ENCODE results near the gene MCOLN1. TPM values are rescaled to one million over a fixed set of nuclear protein-coding genes. Genes with fewer than 3 reads are reported as not detected.

MCOLN1 gene
- total RNA-seq, 1 experiment from 2014 or later: 2.9 TPM

DNA sequence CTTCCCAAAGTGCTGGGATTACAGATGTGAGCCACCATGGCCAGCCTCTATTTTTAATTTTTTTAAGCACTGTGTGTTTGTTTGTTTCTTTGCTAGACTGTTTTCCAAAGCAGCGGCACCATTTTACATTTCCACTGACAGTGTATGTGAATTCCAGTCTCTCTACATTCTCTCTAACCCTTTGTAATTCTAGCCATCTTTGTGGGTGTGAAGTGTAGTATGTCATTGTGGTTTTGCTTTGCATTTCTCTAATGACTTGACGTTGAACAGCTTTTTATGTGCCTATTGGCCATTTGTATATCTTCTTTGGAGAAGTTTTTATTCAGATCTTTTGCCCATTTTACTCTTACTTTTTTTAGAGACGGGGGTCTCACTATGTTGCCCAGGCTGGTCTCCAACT is 24.7 kb downstream of the MCOLN1 start:
- H3K4me1 ChIP-seq (replicated peaks): no peaks in the 10 kb centered on the region
- H3K27ac ChIP-seq: no peak overlapping the region
- no peak for DNase-seq (ENCODE audit: low read depth in 1 of 2, low spot score in 2 of 2)
- H3K4me3 ChIP-seq: no peak overlapping the region
- H3K9me3 ChIP-seq (replicated peaks): no peaks in the 10 kb centered on the region
- no peaks in the 10 kb centered on the region for H3K27me3 ChIP-seq (replicated peaks)
- H3K36me3 ChIP-seq: peaks cover 23% of the 10 kb centered on the region

- Histone ChIP-seq H3K27ac (no peak overlapping the region), H3K9me3 (replicated peaks) (no peaks in the 10 kb centered on the region), H3K4me3 (no peak overlapping the region), H3K27me3 (replicated peaks) (no peaks in the 10 kb centered on the region), H3K36me3 (peaks cover 18% of the 10 kb centered on the region), H3K4me1 (replicated peaks) (no peaks in the 10 kb centered on the region)
- no peak for DNase-seq (ENCODE audit: low read depth in 1 of 2, low spot score in 2 of 2)
Observed at GRCh38 chr19:7549429-7550148, 27.2 kb downstream of the MCOLN1 start.

- no peaks in the 10 kb centered on the region for H3K9me3 ChIP-seq (replicated peaks)
- no peak overlapping the region for H3K27ac ChIP-seq
- no peak for DNase-seq (ENCODE audit: low read depth in 1 of 2, low spot score in 2 of 2)
- H3K27me3 ChIP-seq (replicated peaks): no peaks in the 10 kb centered on the region
- H3K4me1 ChIP-seq (replicated peaks): no peaks in the 10 kb centered on the region
- H3K36me3 ChIP-seq: peaks cover 23% of the 10 kb centered on the region
- no peak overlapping the region for H3K4me3 ChIP-seq
Observed at GRCh38 chr19:7550169-7550770, 27.8 kb downstream of the MCOLN1 start.

DNA sequence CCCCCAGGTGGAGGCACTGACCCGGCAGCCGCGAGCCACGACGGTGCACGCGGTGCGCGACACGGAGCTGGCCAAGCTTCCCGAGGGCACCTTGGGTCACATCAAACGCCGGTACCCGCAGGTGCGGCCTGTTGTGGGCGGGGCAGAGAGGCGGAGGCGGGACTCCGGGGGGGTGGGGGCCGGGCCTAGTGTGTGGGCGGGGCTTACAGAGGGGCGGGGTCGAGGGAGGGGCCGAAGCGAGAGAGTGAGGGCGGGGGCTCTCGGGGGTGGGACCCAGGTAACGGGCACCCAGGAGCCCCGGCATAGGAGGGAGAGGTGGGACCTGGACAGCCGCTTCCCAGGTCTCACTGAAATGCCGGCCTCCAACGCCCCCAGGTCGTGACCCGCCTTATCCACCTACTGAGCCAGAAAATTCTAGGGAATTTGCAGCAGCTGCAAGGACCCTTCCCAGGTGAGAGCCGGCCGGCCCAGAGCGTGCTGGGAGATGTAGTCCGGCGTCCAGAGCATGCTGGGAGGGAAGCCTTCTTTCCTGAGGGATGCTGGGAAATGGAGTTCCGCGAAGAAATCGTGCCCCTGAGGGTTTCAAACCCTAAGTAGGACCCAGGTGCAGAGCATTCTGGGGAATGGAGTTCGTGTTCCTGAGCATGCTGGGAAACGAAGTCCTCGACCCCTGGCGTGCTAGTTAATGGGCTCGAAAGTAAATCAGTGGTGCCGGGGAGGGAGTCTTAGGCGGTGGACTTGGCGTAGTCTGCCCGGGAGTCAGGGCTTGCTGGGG is 28.8 kb downstream of the MCOLN1 start:
- H3K27me3 ChIP-seq (replicated peaks): no peaks in the 10 kb centered on the region
- H3K9me3 ChIP-seq (replicated peaks): no peaks in the 10 kb centered on the region
- no peak overlapping the region for H3K4me3 ChIP-seq
- H3K36me3 ChIP-seq: peaks cover 28% of the 10 kb centered on the region
- H3K27ac ChIP-seq: no peak overlapping the region
- H3K4me1 ChIP-seq (replicated peaks): no peaks in the 10 kb centered on the region
- DNase-seq (ENCODE audit: low read depth in 1 of 2, low spot score in 2 of 2): no peak

DNA sequence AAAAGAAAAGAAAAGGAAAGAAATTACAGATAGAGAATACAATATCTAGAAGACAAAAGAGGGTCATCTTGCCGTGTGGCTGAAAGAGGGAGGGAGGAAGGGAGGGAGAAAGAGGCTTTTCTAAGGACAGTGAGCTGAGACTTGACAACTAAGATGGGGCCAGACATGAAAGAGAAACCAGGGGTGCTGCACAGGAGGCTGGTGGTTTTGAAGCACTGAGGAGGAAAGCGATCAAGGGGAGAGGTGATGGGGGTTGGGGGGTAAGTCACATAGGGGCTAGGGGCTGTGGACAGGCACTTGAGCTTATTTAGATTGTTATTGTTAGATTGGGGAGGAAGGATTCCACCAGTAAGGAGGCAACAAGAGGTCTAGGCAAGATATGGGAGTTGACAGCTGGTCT is 30.4 kb downstream of the MCOLN1 start:
- H3K27ac ChIP-seq: no peak overlapping the region
- no peaks in the 10 kb centered on the region for H3K4me1 ChIP-seq (replicated peaks)
- H3K9me3 ChIP-seq (replicated peaks): no peaks in the 10 kb centered on the region
- H3K36me3 ChIP-seq: peaks cover 40% of the 10 kb centered on the region
- H3K27me3 ChIP-seq (replicated peaks): no peaks in the 10 kb centered on the region
- DNase-seq (ENCODE audit: low read depth in 1 of 2, low spot score in 2 of 2): no peak
- no peak overlapping the region for H3K4me3 ChIP-seq

GRCh38 chr19:7554565-7554964 is 32.1 kb downstream of the MCOLN1 start:
- Histone ChIP-seq H3K36me3 (peaks cover 50% of the 10 kb centered on the region), H3K27ac (no peak overlapping the region), H3K27me3 (replicated peaks) (no peaks in the 10 kb centered on the region), H3K4me1 (replicated peaks) (no peaks in the 10 kb centered on the region), H3K9me3 (replicated peaks) (no peaks in the 10 kb centered on the region), H3K4me3 (no peak overlapping the region)
- no peak for DNase-seq (ENCODE audit: low read depth in 1 of 2, low spot score in 2 of 2)

GRCh38 chr19:7554990-7555864 is 32.8 kb downstream of the MCOLN1 start:
- Histone ChIP-seq H3K27me3 (replicated peaks) (no peaks in the 10 kb centered on the region), H3K27ac (no peak overlapping the region), H3K4me1 (replicated peaks) (no peaks in the 10 kb centered on the region), H3K36me3 (peaks cover 50% of the 10 kb centered on the region), H3K4me3 (no peak overlapping the region), H3K9me3 (replicated peaks) (no peaks in the 10 kb centered on the region)
- DNase-seq (ENCODE audit: low read depth in 1 of 2, low spot score in 2 of 2): no peak

- no peaks in the 10 kb centered on the region for H3K27me3 ChIP-seq (replicated peaks)
- no peak for DNase-seq (ENCODE audit: low read depth in 1 of 2, low spot score in 2 of 2)
- H3K4me3 ChIP-seq: no peak overlapping the region
- H3K36me3 ChIP-seq: peaks cover 38% of the 10 kb centered on the region
- H3K9me3 ChIP-seq (replicated peaks): no peaks in the 10 kb centered on the region
- H3K27ac ChIP-seq: no peak overlapping the region
- no peaks in the 10 kb centered on the region for H3K4me1 ChIP-seq (replicated peaks)
Observed at GRCh38 chr19:7556696-7557315, 34.4 kb downstream of the MCOLN1 start.

DNA sequence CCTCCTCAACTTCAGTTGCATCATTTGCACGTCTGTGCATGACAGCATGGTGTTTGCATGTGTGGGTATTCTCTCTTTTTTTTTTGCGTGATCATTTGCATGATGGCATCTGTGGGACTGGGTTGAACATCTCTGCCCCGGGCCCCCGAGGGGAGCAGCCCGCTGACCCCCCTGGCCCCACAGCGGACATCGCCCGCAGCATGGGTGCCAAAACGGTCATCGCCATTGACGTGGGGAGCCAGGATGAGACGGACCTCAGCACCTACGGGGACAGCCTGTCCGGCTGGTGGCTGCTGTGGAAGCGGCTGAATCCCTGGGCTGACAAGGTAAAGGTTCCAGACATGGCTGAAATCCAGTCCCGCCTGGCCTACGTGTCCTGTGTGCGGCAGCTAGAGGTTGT is 36.2 kb downstream of the MCOLN1 start:
- H3K4me3 ChIP-seq: no peak overlapping the region
- H3K9me3 ChIP-seq (replicated peaks): no peaks in the 10 kb centered on the region
- no peak for DNase-seq (ENCODE audit: low read depth in 1 of 2, low spot score in 2 of 2)
- H3K27ac ChIP-seq: no peak overlapping the region
- peaks cover 37% of the 10 kb centered on the region for H3K36me3 ChIP-seq
- no peaks in the 10 kb centered on the region for H3K27me3 ChIP-seq (replicated peaks)
- no peaks in the 10 kb centered on the region for H3K4me1 ChIP-seq (replicated peaks)

GRCh38 chr19:7559102-7559501 is 36.7 kb downstream of the MCOLN1 start:
- no peaks in the 10 kb centered on the region for H3K27me3 ChIP-seq (replicated peaks)
- H3K36me3 ChIP-seq: peaks cover 37% of the 10 kb centered on the region
- DNase-seq (ENCODE audit: low read depth in 1 of 2, low spot score in 2 of 2): no peak
- no peaks in the 10 kb centered on the region for H3K9me3 ChIP-seq (replicated peaks)
- H3K4me1 ChIP-seq (replicated peaks): no peaks in the 10 kb centered on the region
- no peak overlapping the region for H3K27ac ChIP-seq
- no peak overlapping the region for H3K4me3 ChIP-seq

DNA sequence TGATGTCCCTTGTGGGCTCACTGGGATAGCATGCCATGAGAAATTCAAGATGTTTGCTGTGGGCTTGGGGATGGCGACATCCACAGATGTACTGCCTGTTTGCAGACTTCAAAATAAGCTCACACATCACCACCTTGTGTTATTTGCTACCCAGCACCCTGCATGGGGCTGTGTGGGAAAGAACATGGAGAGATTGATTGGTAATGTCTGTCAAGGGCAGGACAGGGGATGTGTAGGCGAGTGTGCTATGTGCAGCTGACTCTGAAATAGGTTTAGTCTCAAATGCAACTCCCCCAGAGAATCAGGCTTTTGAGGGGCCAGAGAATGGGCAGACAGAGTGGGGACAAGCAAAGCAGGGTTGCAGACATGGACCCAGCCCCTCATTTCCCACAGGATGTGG is 37.8 kb downstream of the MCOLN1 start:
- peaks cover 29% of the 10 kb centered on the region for H3K36me3 ChIP-seq

GRCh38 chr19:7561325-7561724 is 38.9 kb downstream of the MCOLN1 start:
- H3K27me3 ChIP-seq (replicated peaks): no peaks in the 10 kb centered on the region
- H3K4me1 ChIP-seq (replicated peaks): no peaks in the 10 kb centered on the region

More for the DNA sequence above, 37.8 kb downstream of the MCOLN1 start:
- Histone ChIP-seq H3K4me3 (no peak overlapping the region), H3K4me1 (replicated peaks) (no peaks in the 10 kb centered on the region), H3K27me3 (replicated peaks) (no peaks in the 10 kb centered on the region), H3K9me3 (replicated peaks) (no peaks in the 10 kb centered on the region), H3K27ac (no peak overlapping the region)
- DNase-seq (ENCODE audit: low read depth in 1 of 2, low spot score in 2 of 2): no peak

More at GRCh38 chr19:7561325-7561724, 38.9 kb downstream of the MCOLN1 start:
- Histone ChIP-seq H3K9me3 (replicated peaks) (no peaks in the 10 kb centered on the region), H3K36me3 (peaks cover 22% of the 10 kb centered on the region), H3K4me3 (no peak overlapping the region), H3K27ac (no peak overlapping the region)
- no peak for DNase-seq (ENCODE audit: low read depth in 1 of 2, low spot score in 2 of 2)
